ENCODE results near the gene TRIM22.
A peak's percentile ranks its signal among the peaks of the same experiment; 100 is the strongest.
"Not testable (repeated sequence)": the region's sequence is repeated elsewhere in the genome, so short reads cannot be mapped to it uniquely, and the experiment has no call there.

TRIM22 gene, protein sequence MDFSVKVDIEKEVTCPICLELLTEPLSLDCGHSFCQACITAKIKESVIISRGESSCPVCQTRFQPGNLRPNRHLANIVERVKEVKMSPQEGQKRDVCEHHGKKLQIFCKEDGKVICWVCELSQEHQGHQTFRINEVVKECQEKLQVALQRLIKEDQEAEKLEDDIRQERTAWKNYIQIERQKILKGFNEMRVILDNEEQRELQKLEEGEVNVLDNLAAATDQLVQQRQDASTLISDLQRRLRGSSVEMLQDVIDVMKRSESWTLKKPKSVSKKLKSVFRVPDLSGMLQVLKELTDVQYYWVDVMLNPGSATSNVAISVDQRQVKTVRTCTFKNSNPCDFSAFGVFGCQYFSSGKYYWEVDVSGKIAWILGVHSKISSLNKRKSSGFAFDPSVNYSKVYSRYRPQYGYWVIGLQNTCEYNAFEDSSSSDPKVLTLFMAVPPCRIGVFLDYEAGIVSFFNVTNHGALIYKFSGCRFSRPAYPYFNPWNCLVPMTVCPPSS

GRCh38 chr11:5689551-5689983 is at the start of gene TRIM22:
TRIM22 (plus strand) TSS chr11:5689790; CDS start chr11:5696233, 6,443 bp downstream.
- DNase-seq: no peak

DNA sequence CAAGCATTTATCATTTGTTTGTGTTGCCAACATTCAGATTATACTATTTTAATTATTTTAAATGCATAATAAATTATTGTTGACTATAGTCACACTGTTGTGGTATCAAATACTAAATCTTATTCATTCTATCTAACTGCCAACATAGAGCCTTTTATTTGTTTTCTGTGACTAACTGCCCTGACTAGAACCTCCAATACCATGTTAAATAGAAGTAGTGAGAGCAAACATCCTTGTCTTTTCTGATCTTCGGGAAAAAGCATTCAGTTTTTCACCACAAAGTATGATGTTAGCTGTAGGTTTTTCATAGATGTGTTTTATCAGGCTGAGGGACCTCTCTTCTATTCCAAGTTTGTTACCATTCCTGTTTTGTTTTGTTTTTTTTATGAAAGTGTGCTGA is 49.6 kb upstream of the TRIM22 start:
- no peak for DNase-seq

GRCh38 chr11:5643585-5643984 is 46.0 kb upstream of the TRIM22 start:
- no peak for DNase-seq

GRCh38 chr11:5646139-5646538 is 43.5 kb upstream of the TRIM22 start:
- DNase-seq: no peak

DNA sequence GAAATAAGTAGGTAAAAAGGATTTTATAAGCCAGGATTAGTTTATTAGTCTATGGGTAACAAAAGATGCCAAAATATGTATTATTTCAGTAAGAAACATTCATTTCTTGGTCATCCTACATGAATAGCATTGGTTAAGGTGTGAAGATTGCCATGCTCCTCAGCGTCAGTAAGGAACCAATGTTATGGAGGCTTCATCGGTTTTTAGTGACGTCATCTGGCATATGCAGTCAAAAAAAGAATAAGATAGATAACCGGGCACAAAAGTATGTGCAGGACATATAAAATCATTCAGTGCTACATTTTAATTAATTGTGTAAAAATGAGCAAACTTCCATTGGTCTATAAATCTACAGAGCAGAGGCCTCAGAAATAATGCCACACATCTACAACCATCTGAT is 34.1 kb upstream of the TRIM22 start:
- no peak for DNase-seq

DNA sequence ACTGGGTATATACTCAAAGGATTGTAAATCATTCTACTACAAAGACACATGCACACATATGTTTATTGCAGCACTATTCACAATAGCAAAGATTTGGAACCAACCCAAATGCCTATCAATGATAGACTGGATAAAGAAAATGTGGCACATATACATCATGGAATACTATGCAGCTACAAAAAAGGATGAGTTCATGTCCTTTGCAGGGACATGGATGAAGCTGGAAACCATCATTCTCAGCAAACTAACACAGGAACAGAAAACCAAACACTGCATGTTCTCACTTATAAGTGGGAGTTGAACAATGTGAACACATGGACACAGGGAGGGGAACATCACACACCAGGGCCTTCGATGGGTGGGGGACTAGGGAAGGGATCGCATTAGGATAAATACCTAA is 32.6 kb upstream of the TRIM22 start:
- not testable (repeated sequence) for DNase-seq

DNA sequence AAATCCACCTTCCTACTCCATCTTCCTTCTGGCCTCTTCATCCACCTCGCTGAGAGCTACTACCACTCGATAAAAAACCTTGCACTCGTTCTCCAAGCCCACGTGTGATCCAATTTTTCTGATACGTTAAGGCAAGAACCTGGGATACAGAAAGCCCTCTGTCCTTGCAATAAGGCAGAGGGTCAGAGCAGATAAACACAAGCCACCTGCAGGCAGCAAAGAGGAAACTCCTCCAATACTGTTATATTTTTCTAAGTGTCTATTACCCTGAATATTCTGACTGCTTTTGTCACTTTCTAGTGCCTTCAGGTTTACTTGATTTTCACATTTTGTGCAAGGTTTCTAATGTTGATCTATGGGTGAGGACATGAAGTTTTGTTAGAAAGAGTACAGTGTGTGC is 31.3 kb upstream of the TRIM22 start:
- no peak for DNase-seq

- no peak for DNase-seq
These were observed 26.1 kb upstream of the TRIM22 start for GRCh38 chr11:5663511-5663910.

DNA sequence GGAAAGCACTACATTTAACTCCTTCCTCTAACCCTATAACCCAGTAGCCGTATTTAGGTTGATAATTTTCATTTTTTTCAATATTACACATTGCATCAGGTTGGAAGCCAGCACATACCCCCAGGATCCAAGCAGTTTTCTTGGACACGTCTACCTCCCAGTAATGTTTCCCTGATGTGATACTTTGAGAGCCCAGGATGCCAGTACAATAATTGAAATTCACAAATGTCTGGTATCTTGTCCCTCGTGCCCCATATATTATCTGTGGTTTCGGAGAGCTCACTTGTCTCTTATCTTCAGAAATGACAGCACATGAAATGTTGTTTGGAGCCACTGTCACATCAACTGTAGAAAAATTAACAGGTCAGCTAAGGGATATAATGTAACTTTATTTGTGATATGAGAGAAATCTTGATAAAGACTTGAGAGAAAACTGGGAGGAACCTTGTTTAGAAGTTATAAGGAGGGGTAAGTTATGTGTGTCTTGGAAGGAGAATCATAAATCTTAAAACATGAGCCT is 24.5 kb upstream of the TRIM22 start:
- no peak for DNase-seq

DNA sequence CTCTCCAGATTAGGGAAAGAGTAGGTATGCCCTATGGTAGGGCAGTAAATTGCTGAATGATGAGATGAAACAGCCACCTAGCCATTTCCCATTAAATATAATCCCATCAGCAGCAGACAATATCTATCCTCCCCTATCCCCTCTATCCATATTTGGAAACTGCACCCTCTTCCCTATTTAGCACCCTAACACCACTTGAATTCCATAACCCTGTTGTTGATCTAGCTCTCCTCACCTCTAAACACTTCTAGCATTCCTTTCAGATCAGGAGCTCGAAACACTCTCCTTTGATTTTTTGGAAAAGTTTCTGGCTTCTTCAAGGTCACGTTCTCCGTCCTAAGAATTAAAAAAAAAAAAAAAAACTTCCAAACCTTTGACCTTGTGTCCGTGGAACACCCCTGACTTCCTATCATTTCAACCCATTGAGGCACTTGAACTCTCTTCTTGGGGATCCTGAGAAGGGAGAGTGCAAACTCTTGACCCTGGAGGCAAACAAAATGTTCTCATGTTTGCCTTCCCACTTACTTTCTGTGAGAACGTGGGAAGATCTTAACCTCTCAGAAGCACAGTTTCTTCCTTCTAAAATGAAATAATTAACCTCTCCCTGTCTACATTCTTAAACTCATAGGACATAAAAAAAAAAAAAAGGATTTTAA is 23.7 kb upstream of the TRIM22 start:
- no peak for DNase-seq

DNA sequence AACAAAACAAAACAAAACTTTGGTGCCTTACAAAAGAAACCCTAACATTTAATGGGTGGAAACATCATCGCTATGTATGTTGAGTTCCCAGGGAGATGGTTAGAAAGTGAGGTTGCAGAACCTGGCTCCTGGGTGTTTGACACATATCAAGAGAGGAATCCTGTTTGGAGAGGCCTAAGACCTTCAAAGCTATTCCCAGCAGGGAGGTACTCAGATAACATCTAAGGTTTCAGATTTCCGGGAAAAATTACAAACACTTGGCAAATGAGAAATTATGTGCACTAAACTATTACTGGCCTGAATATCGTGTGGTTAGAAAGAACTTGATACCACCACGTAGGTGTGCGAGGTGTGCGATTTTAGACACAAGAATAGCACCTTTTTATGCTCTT is 23.2 kb upstream of the TRIM22 start:
- no peak for DNase-seq

DNA sequence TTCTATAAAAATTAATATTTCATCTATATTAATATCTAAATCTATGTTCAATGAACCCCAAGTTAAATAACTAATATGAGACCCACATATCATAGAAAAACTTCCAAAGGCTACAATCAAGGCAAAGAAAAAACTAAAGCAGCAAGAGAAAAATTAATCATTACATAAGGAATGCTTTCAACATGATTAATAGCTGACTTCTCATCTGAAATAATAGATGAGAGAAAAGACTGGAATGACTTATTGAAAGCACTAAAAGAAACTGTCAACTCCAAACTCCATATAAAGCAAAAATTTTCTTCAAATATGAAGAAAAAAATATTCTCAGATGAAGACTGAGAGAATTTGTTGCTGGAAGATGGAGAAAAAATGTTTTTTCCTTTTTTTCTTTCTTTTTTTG is 17.8 kb upstream of the TRIM22 start:
- DNase-seq: no peak

DNA sequence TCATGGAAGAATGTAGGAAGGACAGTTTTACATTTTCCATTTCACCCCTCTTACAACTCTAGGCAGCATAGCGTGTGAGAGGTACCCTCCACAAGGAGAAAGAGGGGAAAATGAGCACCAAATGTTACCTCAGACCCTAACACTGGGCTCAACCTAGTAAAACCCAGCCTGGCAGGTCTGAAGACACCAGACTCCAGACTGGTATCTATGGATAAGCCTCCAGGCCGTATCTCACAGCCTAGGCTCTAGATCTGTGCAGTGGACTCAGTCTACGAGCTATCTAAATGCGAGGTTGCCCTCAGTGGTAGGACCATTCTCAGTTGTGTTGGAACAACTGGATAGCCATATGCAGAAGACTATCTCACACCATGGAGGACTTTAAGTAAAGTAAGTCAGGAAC is 15.2 kb upstream of the TRIM22 start:
- DNase-seq: no peak

- no peak for DNase-seq
These were observed 9.8 kb upstream of the TRIM22 start for GRCh38 chr11:5679811-5680210.

DNA sequence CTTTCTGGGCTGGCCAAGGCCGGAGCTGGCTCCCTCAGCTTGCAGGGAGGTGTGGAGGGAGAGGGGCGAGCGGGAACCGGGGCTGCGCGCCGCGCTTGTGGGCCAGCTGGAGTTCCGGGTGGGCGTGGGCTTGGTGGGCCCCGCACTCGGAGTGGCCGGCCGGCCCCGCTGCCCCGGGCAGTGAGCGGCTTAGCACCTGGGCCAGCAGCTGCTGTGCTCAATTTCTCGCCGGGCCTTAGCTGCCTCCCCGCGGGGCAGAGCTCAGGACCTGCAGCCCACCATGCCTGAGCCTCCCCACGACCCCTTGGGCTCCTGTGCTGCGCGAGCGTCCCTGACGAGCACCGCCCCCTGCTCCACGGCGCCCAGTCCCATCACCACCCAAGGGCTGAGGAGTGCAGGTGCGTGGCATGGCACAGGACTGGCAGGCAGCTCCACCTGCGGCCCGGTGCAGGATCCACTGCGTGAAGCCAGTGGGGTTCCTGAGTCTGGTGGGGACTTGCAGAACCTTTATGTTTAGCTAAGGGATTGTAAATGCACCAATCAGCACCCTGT is 6.6 kb upstream of the TRIM22 start:
- DNase-seq: not testable (repeated sequence)

GRCh38 chr11:5683620-5684019 is 6.0 kb upstream of the TRIM22 start:
- DNase-seq: not testable (repeated sequence)

DNA sequence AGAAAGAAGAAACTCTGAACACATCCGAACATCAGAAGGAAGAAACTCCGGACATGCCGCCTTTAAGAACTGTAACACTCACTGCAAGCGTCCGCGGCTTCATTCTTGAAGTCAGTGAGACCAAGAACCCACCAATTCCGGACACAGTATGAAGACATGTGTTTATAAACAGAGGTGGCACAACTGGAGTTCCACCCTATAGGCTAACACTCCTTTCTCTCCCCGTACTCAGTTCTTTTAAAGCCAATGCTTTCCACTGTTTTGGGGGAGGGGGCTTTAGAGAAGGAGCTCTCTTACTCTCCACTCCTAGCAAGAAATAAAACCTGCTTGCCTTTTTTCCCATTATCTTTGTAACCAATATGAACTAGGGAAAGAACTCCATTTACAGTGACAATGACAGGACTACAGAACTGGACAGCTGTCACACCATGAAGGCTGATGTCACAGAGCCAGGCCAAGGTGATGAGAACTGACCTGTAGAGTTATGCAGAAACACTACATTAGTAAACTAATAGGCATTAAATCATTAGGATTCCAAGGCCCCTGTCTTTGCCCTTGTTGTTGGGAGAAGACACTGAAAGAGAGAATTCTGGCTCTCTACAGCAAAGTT is 5.4 kb upstream of the TRIM22 start:
- no peak for DNase-seq

GRCh38 chr11:5684646-5685362 is 4.8 kb upstream of the TRIM22 start, which contains the start of gene TRIM5:
TRIM5 (minus strand) TSS chr11:5685074; CDS start chr11:5680177, 4,897 bp downstream.
- DNase-seq: peak; percentile 26

DNA sequence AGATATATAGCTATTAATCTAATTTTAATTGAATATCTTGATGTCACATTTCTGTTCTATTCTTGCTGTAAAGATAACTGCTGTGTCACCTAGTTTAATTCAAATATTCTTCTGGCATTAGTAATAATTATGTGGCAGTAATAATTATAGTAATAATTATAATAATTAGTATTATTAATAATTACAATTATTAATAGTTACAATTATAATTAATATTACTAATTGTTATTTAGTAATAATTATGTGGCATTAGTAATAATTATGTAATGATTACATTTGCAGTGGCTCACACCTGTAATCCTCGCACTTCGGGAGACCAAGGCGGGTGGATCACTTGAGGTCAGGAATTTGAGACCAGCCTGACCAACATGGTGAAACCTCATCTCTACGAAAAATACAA is 3.2 kb upstream of the TRIM22 start:
- DNase-seq: no peak

GRCh38 chr11:5688482-5688881 is 1.1 kb upstream of the TRIM22 start:
- DNase-seq: no peak

DNA sequence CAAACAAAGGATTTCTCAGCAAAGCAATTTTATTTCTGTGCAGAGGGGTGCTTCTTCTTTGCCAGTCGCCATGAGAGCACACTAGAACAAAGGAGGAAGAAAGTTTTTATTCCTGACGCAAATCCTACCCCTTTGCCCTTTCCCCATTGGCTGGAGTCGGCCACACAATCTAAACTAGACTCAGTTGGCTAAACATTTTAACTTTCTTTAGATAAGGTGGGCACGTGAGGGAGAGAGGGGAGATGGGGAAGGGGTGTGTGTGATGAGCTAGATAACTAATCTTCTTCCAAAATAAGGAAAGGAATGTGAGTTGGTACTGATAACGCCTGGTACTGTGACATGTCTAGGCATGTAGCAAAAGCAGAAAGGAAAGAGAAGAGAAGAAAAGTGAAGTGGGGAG is 626 bp downstream of the TRIM22 start:
- no peak for DNase-seq

DNA sequence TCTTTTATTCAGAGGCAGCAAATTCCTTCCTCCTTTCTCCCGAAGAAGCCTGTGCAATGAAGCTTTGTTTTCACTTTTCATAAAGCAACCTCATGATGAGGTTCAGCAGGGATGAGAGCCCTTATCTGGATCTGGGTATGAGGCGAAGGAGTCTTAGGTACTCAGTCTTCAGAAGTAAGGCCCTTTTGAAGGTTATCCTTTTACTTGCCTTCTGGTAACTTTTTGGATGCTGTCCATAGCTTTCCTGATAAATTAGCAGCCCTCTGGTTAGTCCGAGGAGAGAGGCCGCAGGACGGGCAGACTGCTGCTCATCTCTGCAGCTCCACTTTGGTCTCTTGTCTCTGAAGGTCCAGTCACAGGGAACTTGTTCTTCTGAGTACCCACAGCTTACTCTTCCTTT is 1.1 kb downstream of the TRIM22 start:
- no peak for DNase-seq

Measured in NCI-H774 (cell line).